Left renal pelvis (tissue), 4 donors: Measurements from ENCODE around the gene SOWAHD. TPM values are rescaled to one million over a fixed set of nuclear protein-coding genes. Genes with fewer than 3 reads are reported as not detected.
"Not testable (repeated sequence)": the region's sequence is repeated elsewhere in the genome, so short reads cannot be mapped to it uniquely, and the experiment has no call there.

ENCODE experiments used
- DNase-seq, 4 donors: peaks; one replicate each; pipeline ENCODE4 v3.0.0-alpha.2; 2013; ENCODE audit warnings: low read depth in 4 of 4, low spot score in 3 of 4
- polyA plus RNA-seq, 4 donors: library from polyadenylated mRNA; unstranded; fragments of 120-200 nt; gene quantifications; one replicate each; pipeline ENCODE4 v1.2.1, GENCODE V29; 2013; ENCODE audit not compliant: insufficient read length in 4 of 4

SOWAHD gene
- polyA plus RNA-seq, result under 1 TPM; 0.30 to 0.85 (median 0.45) TPM

GRCh38 chrX:119757979-119758730 lies at the start of gene SOWAHD:
SOWAHD (plus strand) TSS chrX:119758588; CDS start chrX:119758668, 80 bp downstream.
- no peak for DNase-seq

GRCh38 chrX:119708936-119709335 lies 49.5 kb upstream of the SOWAHD start:
- no peak for DNase-seq

- DNase-seq, result no peak
Measured at GRCh38 chrX:119709630-119710029, 48.8 kb upstream of the SOWAHD start.

- DNase-seq, result no peak
Measured at GRCh38 chrX:119721487-119721886, 36.9 kb upstream of the SOWAHD start.

GRCh38 chrX:119721926-119722325 lies 36.5 kb upstream of the SOWAHD start:
- no peak for DNase-seq

GRCh38 chrX:119726900-119727555 lies 31.4 kb upstream of the SOWAHD start:
- DNase-seq, result no peak

GRCh38 chrX:119728487-119728886 lies 29.9 kb upstream of the SOWAHD start:
- DNase-seq, result no peak

- no peak for DNase-seq
Measured at GRCh38 chrX:119729408-119730201, 28.8 kb upstream of the SOWAHD start.

GRCh38 chrX:119734897-119735339 lies 23.5 kb upstream of the SOWAHD start:
- no peak for DNase-seq

GRCh38 chrX:119735467-119735866 lies 22.9 kb upstream of the SOWAHD start:
- no peak for DNase-seq

GRCh38 chrX:119736206-119736764 lies 22.1 kb upstream of the SOWAHD start:
- DNase-seq, result no peak

- no peak for DNase-seq
Measured at GRCh38 chrX:119738742-119739141, 19.6 kb upstream of the SOWAHD start.

GRCh38 chrX:119745283-119745848 lies 13.0 kb upstream of the SOWAHD start:
- DNase-seq, result no peak

GRCh38 chrX:119750131-119750530 lies 8.3 kb upstream of the SOWAHD start:
- DNase-seq, result not testable (repeated sequence)

GRCh38 chrX:119750751-119751150 lies 7.6 kb upstream of the SOWAHD start:
- not testable (repeated sequence) for DNase-seq

- no peak for DNase-seq
Measured at GRCh38 chrX:119753001-119753400, 5.4 kb upstream of the SOWAHD start.

- DNase-seq, result no peak
Measured at GRCh38 chrX:119753639-119754257, 4.6 kb upstream of the SOWAHD start.

- no peak for DNase-seq
Measured at GRCh38 chrX:119755981-119756533, 2.3 kb upstream of the SOWAHD start.

GRCh38 chrX:119756926-119757635 lies 1.3 kb upstream of the SOWAHD start:
- DNase-seq, result no peak
